B cell (primary cell): ENCODE measurements around the gene SDK1. TPM values are rescaled to one million over a fixed set of nuclear protein-coding genes. Genes with fewer than 3 reads are reported as not detected.

Experiments
- ATAC-seq: fragments of 200-7000 bp; cut with Tn5 transposase; one replicate; pipeline ENCODE4 v1.10.0; 2021; ENCODE audit warnings: low read depth, mild to moderate bottlenecking, moderate number of reproducible peaks, moderate library complexity
- CTCF ChIA-PET: fragments of 350-600 bp; sonication (Branson Sonifier 250); formaldehyde crosslinking; loops from one replicate; lab custom pipeline; 2021; ENCODE audit warnings: antibody characterized with exemption, inconsistent platforms; lab: Charles Lee
- POLR2A ChIA-PET: fragments of 350-600 bp; sonication (Branson Sonifier 250); formaldehyde crosslinking; loops from one replicate; lab custom pipeline; 2021; ENCODE audit warnings: antibody characterized with exemption; lab: Charles Lee
- DNase-seq: peaks from one replicate; pipeline ENCODE4 v3.0.0; 2013
- H2AFZ ChIP-seq: 2 replicates; pipeline ENCODE4 v1.6.1; 2012; ENCODE audit warnings: mild to moderate bottlenecking, low read depth, low read length; ENCODE audit not compliant: insufficient read depth, poor library complexity, severe bottlenecking
- H3K27ac ChIP-seq, 2 donors: 1 replicate in 1 of 2; 2 replicates in 1 of 2; pipeline ENCODE4 v1.5.1; 2012 to 2013; ENCODE audit warnings: low read length in 2 of 2, mild to moderate bottlenecking in 2 of 2, moderate library complexity in 1 of 2
- H3K27me3 ChIP-seq, 4 experiments: fragments of 200-600 bp in 1 of 4; sonication (generic) in 1 of 4; replicated peaks in 1 of 4; 1 replicate in 2 of 4; 2 replicates in 2 of 4; pipeline versions ENCODE4 v1.6.1 to v1.7.0; 2013 to 2016; ENCODE audit warnings: low read length in 3 of 4, mild to moderate bottlenecking in 2 of 4, mixed read lengths in 1 of 4, moderate library complexity in 1 of 4; ENCODE audit not compliant: insufficient read depth in 4 of 4, control insufficient read depth in 3 of 4; ENCODE audit errors: control extremely low read depth in 1 of 4
- H3K36me3 ChIP-seq, 2 experiments: replicated peaks in 1 of 2; 1 replicate in 1 of 2; 2 replicates in 1 of 2; pipeline versions ENCODE4 v1.6.1 to v1.7.1; 2013; ENCODE audit warnings: low read length in 1 of 2; ENCODE audit not compliant: insufficient read depth in 2 of 2, control insufficient read depth in 1 of 2; ENCODE audit errors: control extremely low read depth in 1 of 2, extremely low read depth in 1 of 2
- H3K4me1 ChIP-seq, 2 donors: fragments of 200-600 bp in 1 of 2; sonication (generic) in 1 of 2; 1 replicate in 1 of 2; 2 replicates in 1 of 2; pipeline versions ENCODE4 v1.5.1 to v1.6.1; 2013 to 2017; ENCODE audit warnings: low read length in 2 of 2; ENCODE audit not compliant: control insufficient read depth in 2 of 2, insufficient read depth in 2 of 2
- H3K4me2 ChIP-seq: replicated peaks from 2 replicates; pipeline ENCODE3; 2012; ENCODE audit warnings: mild to moderate bottlenecking, low read depth, low read length; ENCODE audit not compliant: poor library complexity, severe bottlenecking
- H3K4me3 ChIP-seq, 5 experiments: fragments of 200-600 bp in 1 of 5; sonication (generic) in 1 of 5; 1 replicate in 3 of 5; 2 replicates in 2 of 5; pipeline versions ENCODE4 v1.5.1 to v1.7.0; 2011 to 2016; ENCODE audit warnings: low read length in 4 of 5, mild to moderate bottlenecking in 4 of 5, low read depth in 2 of 5, control low read depth in 1 of 5, moderate library complexity in 1 of 5; ENCODE audit not compliant: insufficient read depth in 1 of 5; ENCODE audit errors: control extremely low read depth in 1 of 5, extremely low read depth in 1 of 5
- H3K79me2 ChIP-seq: fragments of 200-600 bp; sonication (generic); one replicate; pipeline ENCODE4 v1.6.0; 2016; ENCODE audit warnings: low read length; ENCODE audit not compliant: control insufficient read depth, insufficient read depth
- H3K9ac ChIP-seq: fragments of 200-600 bp; sonication (generic); 2 replicates; pipeline ENCODE4 v1.6.1; 2017; ENCODE audit warnings: mild to moderate bottlenecking, low read length, moderate library complexity
- H3K9me3 ChIP-seq, 3 donors: one replicate each; pipeline versions ENCODE4 v1.6.1 to v1.7.1; 2013; ENCODE audit warnings: low read length in 2 of 3; ENCODE audit not compliant: control insufficient read depth in 2 of 3, insufficient read depth in 1 of 3; ENCODE audit errors: control extremely low read depth in 1 of 3
- H4K20me1 ChIP-seq: 2 replicates; pipeline ENCODE4 v1.6.0; 2012; ENCODE audit warnings: mild to moderate bottlenecking, low read length; ENCODE audit not compliant: insufficient read depth, control insufficient read depth, poor library complexity, severe bottlenecking
- H3K27ac Mint-ChIP-seq: one replicate; pipeline ENCODE4 v1.8.0; 2021; ENCODE audit warnings: mixed read lengths
- H3K27me3 Mint-ChIP-seq: one replicate; pipeline ENCODE4 v1.8.0; 2021; ENCODE audit warnings: mixed read lengths
- H3K4me1 Mint-ChIP-seq: one replicate; pipeline ENCODE4 v1.8.0; 2021; ENCODE audit warnings: mixed read lengths
- H3K4me3 Mint-ChIP-seq: one replicate; pipeline ENCODE4 v1.8.0; 2021; ENCODE audit warnings: mixed read lengths
- H3K9me3 Mint-ChIP-seq: one replicate; pipeline ENCODE4 v1.8.0; 2022; ENCODE audit warnings: mixed read lengths; ENCODE audit not compliant: insufficient read depth
- EZH2 ChIP-seq: IDR thresholded peaks from 2 replicates; pipeline ENCODE4 v1.6.1; 2012; ENCODE audit warnings: borderline replicate concordance, low read depth, mild to moderate bottlenecking, moderate library complexity, low read length; ENCODE audit not compliant: insufficient read depth, poor library complexity, severe bottlenecking
- WGBS: methylation state at CpG from one replicate; pipeline ENCODE4 v1.1.5; 2013; ENCODE audit warnings: missing lambda C conversion rate; ENCODE audit not compliant: insufficient coverage; 5-methylcytosine and 5-hydroxymethylcytosine counted together
- intact Hi-C: fragments of 100-400 bp; cut with micrococcal nuclease; formaldehyde crosslinking; loops from one replicate; pipeline ENCODE4 v1.10.0; 2022
- polyA plus RNA-seq: library from polyadenylated mRNA; depleted of rRNA; stranded (reverse); fragments of >200 nt; gene quantifications from 2 replicates; pipeline ENCODE4 v1.2.3, GENCODE V29; 2012
- total RNA-seq, 2 donors: library from RNA; stranded (reverse); fragments of 120-200 nt in 1 of 2; gene quantifications; 1 replicate in 1 of 2; 2 replicates in 1 of 2; pipeline versions ENCODE4 v1.2.3 to v1.2.4, GENCODE V29; 2013 to 2022
- TF ChIP-seq, protein P1 (sequence below): fragments of 200-600 bp; IDR thresholded peaks from one replicate; pipeline ENCODE4 v1.8.0; 2022; ENCODE audit warnings: antibody characterized with exemption, mild to moderate bottlenecking

SDK1 gene
- total and polyA plus RNA-seq, 2 donors (not counting 1 experiment from before 2014, with no cell fraction given): 0.73 to 2.0 TPM

DNA sequence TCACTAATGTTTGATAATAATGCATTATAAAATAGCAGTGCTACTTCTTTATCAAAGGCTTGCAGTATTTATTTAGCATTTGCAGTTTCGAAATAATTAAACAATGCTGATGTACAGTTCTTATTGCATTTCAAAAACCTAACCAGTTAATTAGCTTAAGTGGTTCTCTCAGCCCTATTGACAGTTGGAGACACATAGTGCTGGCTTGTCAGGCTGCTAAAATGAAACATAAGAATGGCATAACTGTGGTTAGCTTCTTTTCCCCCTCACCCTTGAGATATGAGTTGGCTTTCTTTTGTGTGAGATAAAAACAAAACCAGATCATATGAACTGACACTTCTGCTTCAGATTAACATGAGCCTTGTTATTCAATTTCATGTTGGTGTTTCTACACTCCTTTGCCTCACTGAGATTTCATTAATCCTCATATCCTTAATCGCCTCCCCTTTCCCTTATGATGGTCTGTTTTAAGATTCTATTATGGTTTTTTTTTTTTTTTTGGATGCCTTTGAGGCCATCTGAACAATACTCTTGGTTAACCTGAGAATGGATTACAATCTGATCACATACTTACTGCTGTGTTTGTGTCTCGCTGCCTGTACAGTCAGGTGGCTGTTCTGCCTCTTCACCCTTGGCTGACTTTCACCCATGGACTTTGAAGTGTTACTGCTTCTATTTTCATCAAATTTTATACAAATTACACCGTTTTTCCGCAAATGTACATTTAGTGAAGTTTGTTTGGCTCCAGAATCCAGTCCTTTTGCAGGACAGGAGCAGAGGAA lies 108.0 kb downstream of the SDK1 start:
- Histone ChIP-seq H3K9ac (no peak overlapping the region), H4K20me1 (no peaks in the 10 kb centered on the region), H3K79me2 (no peaks in the 10 kb centered on the region), H3K27ac (no peak overlapping the region), H3K9me3 (no peaks in the 10 kb centered on the region), H3K4me3 (no peak overlapping the region), H3K4me2 (no peak overlapping the region), H3K27me3 (peaks cover 0 to 13% (median 0%) of the 10 kb centered on the region in 4 experiments), H3K4me1 (no peaks in the 10 kb centered on the region), H3K36me3 (no peaks in the 10 kb centered on the region), H2AFZ (no peak overlapping the region)
- ChIA-PET POLR2A (no interaction called here), CTCF (interaction anchor here (0.9 kb wide), 1 partner anchor 9 kb away, joined by 4 read pairs; no protein-coding TSS in a partner anchor)
- Mint-ChIP-seq H3K27ac (no peak overlapping the region), H3K9me3 (no peaks in the 10 kb centered on the region), H3K4me3 (no peak overlapping the region), H3K27me3 (peaks cover 45% of the 10 kb centered on the region), H3K4me1 (no peaks in the 10 kb centered on the region)
- DNase-seq (no peak), ATAC-seq (no peak)
- no peak for TF ChIP-seq EZH2
- TF ChIP-seq, protein P1, sequence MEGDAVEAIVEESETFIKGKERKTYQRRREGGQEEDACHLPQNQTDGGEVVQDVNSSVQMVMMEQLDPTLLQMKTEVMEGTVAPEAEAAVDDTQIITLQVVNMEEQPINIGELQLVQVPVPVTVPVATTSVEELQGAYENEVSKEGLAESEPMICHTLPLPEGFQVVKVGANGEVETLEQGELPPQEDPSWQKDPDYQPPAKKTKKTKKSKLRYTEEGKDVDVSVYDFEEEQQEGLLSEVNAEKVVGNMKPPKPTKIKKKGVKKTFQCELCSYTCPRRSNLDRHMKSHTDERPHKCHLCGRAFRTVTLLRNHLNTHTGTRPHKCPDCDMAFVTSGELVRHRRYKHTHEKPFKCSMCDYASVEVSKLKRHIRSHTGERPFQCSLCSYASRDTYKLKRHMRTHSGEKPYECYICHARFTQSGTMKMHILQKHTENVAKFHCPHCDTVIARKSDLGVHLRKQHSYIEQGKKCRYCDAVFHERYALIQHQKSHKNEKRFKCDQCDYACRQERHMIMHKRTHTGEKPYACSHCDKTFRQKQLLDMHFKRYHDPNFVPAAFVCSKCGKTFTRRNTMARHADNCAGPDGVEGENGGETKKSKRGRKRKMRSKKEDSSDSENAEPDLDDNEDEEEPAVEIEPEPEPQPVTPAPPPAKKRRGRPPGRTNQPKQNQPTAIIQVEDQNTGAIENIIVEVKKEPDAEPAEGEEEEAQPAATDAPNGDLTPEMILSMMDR: no peak
- 84% methylated on average over 3 of the region's 5 CpGs for WGBS
- intact Hi-C loops: no loop called here

DNA sequence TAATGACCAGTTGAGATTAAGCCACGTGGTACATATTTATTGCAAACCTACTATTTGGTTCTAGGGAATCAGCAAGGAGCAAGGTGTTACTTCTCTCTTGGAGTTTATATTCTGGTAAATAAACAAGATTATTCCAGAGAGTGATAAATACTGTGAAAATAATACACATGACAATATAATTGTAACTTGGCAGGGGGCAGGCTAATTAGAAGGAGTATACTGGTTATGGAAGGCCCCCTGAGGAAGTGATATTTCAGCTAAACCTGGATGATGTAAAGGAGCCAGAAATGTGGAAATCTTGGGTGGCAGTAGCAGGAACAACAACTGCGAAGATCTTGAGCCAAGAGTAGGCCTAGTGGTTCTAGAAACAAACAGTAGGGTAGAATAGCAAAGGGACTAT lies 111.8 kb downstream of the SDK1 start:
- Histone ChIP-seq H3K4me2 (no peak overlapping the region), H3K9me3 (no peaks in the 10 kb centered on the region), H2AFZ (no peak overlapping the region), H3K36me3 (no peaks in the 10 kb centered on the region), H3K4me3 (no peak overlapping the region), H4K20me1 (no peaks in the 10 kb centered on the region), H3K4me1 (no peaks in the 10 kb centered on the region), H3K9ac (no peak overlapping the region), H3K27ac (no peak overlapping the region), H3K27me3 (peaks cover 0 to 4% (median 0%) of the 10 kb centered on the region in 4 experiments), H3K79me2 (no peaks in the 10 kb centered on the region)
- no peak overlapping the region for H3K4me3 Mint-ChIP-seq
- 88% methylated on average over 1 of the region's 2 CpGs for WGBS
- H3K9me3 Mint-ChIP-seq: no peaks in the 10 kb centered on the region
- CTCF ChIA-PET: no interaction called here
- TF ChIP-seq, protein P1: no peak
- TF ChIP-seq EZH2: no peak
- POLR2A ChIA-PET: no interaction called here
- no peak for ATAC-seq
- H3K27me3 Mint-ChIP-seq: peaks cover 38% of the 10 kb centered on the region
- H3K27ac Mint-ChIP-seq: no peak overlapping the region
- no peak for DNase-seq
- no peaks in the 10 kb centered on the region for H3K4me1 Mint-ChIP-seq
- intact Hi-C loops: no loop called here
